H7 (cell line): ENCODE data around the gene GNPAT. TPM values are rescaled to one million over a fixed set of nuclear protein-coding genes. Genes with fewer than 3 reads are reported as not detected.
A peak's percentile ranks its signal among the peaks of the same experiment; 100 is the strongest.

Experiments used
- DNase-seq: peaks from one replicate; pipeline ENCODE4 v3.0.0; 2012
- H3K27me3 ChIP-seq: 2 replicates; pipeline ENCODE4 v1.6.0; 2011; ENCODE audit warnings: mild to moderate bottlenecking, low read length; ENCODE audit not compliant: control insufficient read depth, insufficient read depth
- H3K36me3 ChIP-seq: replicated peaks from 2 replicates; pipeline ENCODE4 v1.5.1; 2011; ENCODE audit warnings: low read length; ENCODE audit not compliant: control insufficient read depth, insufficient read depth
- H3K4me3 ChIP-seq: 2 replicates; pipeline ENCODE4 v1.5.1; 2011; ENCODE audit warnings: low read depth, mild to moderate bottlenecking, control low read depth, low read length, moderate library complexity; ENCODE audit not compliant: insufficient read depth
- total RNA-seq: library from RNA; depleted of rRNA; stranded (reverse); fragments of >200 nt; shearing (Covaris generic); gene quantifications from 2 replicates; pipeline ENCODE4 v1.2.3, GENCODE V29; 2014

GNPAT gene
- total RNA-seq, 1 experiment from 2014 or later, result 96.4 TPM

DNA sequence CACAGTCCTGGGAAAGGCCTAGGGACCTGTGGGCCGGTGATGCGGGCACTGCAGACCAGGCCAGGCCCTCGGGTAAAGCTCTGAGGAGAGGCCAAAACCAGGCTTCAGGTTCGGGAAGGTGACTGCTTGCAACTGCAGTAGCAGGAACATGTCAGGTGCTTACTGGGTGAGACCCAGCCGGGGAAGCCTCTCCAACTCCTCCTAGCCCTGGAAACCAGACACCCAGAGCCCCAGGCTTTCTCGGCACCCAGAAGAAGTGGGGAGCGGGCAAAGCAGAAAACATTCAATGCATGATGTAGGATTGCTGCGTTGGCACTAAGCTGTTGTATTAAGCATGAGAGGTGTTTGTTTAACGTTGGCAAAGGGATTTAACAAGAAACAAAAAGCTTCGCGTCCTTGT is 20.2 kb upstream of the GNPAT start:
- Histone ChIP-seq H3K4me3 (no peak overlapping the region), H3K36me3 (no peaks in the 10 kb centered on the region), H3K27me3 (peaks cover 26% of the 10 kb centered on the region)
- no peak for DNase-seq

DNA sequence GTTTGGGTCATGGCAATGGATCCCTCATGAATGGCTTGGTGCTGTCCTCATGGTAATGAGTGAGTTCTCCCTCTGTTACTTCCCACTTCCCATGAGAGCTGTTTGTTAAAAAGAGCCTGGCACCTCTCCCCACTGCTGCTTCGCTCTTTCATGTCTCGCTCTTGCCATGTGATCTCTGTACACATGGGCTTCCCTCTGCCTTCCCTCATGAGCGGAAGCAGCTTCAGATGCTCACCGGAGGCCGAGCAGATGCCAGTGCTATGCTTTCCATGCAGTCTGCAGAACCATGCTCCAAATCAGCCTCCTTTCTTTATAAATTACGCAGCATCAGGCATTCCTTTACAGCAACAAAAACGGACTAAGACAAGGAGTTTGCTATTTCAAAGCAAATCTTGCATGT is 14.9 kb upstream of the GNPAT start:
- Histone ChIP-seq H3K27me3 (no peaks in the 10 kb centered on the region), H3K4me3 (no peak overlapping the region), H3K36me3 (peaks cover 3% of the 10 kb centered on the region)
- no peak for DNase-seq

DNA sequence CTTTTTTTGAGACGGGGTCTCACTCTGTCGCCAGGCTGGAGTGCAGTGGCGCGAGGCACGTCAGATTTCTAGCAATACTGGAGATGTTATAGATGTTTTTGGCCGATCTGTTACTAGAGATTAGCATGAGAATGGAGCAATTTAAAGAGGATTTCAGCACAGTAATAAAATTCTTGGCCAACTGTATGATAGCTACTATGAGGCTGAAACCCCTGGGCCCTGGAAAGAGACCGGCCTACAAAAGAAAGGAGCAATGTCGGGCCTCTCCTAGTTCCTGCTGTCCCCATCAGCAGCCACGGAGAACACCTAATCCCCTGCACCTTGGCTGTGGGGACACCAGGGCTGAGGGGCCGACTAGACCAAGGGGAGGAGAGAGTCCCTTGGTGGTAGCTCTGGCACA is 9.5 kb upstream of the GNPAT start:
- no peaks in the 10 kb centered on the region; the same call in 1 of the 2 replicates for H3K36me3 ChIP-seq
- H3K4me3 ChIP-seq, result no peak overlapping the region
- H3K27me3 ChIP-seq, result no peaks in the 10 kb centered on the region
- no peak for DNase-seq

DNA sequence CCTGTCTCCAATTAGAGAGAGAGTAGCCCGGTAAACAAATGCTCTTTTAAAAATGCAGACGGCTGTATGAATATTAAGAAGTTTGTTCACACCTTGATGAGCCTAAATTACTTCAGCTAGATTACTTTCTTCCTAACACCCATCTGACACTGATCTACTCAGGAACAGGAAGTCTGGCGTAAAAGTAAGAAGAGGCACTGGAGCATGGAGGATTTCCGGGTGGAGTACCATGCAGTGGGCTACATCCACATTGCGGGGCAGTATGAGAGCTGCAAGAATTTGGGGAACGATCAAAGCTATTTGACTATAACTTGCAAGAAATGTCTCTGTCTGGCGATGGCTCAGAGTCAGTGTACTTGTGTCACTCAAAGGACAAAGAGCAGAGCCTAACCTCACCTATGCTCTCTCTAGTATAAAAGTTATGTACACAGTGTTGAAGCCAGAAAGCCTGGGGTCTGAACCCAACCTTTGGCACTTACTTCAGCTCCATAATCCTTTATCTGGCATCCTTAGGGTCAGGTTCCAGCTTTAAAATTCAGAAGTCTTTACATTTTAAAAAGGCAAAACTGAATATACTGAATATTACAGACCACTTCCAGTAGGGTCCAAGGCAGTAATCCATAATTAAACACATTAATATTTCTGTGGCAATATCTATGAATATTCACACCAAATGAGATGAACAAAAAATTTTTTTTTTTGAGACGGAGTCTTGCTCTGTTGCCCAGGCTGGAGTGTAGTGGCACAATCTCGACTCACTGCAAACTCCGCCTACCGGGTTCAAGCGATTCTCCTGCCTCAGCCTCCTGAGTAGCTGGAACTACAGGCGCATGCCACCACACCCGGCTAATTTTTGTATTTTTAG is 7.9 kb upstream of the GNPAT start:
- Histone ChIP-seq H3K36me3 (no peaks in the 10 kb centered on the region; the same call in none of the 2 replicates), H3K4me3 (no peak overlapping the region), H3K27me3 (no peaks in the 10 kb centered on the region)
- no peak for DNase-seq

DNA sequence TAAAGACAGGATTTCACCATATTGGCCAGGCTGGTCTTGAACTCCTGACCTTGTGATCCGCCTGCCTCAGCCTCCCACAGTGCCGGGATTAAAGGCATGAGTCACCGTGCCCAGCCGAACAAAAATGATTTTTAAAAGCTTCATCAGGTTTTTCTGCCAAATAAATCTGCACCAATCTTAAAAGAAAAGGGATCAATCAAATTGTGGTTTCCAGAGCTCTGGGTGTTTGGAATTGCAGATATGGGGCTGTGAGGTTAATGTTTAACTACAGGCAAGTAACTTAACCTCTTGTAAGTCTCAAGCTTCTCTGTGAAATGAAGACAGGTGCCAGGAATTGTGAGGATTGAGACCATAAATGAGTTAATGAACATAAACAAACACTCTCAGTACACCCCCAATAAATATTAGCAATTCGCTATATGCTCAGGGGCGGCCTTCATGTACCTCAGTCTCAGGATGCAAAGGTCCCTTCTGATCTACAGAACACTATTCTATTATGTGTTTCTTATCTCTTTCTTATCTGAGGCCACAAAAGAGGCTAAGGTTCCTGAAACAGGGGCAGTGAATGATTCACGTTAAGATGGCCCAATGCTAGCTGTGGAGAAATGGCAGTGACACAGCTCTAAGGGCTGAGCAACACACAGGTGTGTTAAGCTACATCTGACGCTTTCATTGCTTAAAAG is 7.1 kb upstream of the GNPAT start:
- no peak overlapping the region for H3K4me3 ChIP-seq
- no peaks in the 10 kb centered on the region; the same call in none of the 2 replicates for H3K36me3 ChIP-seq
- H3K27me3 ChIP-seq, result no peaks in the 10 kb centered on the region
- no peak for DNase-seq

DNA sequence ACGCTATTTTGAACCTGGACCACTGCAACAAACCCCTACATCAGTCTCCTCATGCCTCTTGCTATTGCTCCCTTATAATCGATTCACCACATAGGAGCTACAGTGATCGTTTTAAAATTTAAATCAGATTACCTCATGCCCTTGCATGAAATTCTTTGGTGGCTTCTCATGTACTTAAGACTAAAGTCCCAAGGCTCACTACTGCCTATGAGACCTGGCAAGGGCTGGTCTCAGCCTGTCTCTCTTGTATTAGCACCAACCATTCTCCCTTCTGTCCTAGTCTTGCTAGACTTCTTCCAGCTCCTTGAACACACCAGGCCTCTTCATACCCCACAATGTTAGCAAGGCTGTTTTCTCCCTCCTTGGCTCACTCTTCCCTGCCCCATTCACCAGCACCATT is 6.5 kb upstream of the GNPAT start:
- no peaks in the 10 kb centered on the region; the same call in none of the 2 replicates for H3K36me3 ChIP-seq
- H3K4me3 ChIP-seq, result no peak overlapping the region
- no peaks in the 10 kb centered on the region for H3K27me3 ChIP-seq
- no peak for DNase-seq

DNA sequence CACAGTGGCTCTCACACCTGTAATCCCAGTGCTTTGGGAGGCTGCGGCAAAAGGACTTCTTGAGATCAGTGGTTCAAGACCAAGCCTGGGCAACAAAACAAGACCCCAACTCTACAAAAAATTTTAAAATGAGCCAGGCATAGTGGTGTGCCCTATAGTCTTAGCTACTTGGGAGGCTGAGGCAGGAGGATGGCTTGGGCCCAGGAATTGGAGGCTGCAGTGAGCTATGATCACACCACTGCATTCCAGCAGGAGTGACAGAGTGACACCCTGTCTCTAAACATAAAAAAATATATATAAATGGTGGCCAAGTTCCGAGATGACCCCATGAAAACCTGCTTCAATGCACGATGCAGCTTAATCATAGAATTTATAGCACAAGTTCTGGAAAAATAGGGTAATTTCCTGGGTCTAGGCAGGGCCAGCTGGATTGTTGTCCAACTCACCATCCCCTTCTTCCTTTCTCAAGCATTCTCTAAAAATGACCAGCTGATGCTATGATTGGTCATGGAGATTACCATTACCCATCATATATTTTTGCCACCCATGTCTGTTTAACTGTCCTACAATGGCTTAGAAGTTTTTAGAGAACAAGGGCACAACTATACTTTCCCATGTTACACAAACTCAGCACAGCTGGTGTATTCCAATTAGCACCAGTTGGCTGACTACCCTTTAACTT is 5.3 kb upstream of the GNPAT start:
- Histone ChIP-seq H3K4me3 (no peak overlapping the region), H3K27me3 (no peaks in the 10 kb centered on the region), H3K36me3 (no peaks in the 10 kb centered on the region; the same call in none of the 2 replicates)
- DNase-seq, result no peak

DNA sequence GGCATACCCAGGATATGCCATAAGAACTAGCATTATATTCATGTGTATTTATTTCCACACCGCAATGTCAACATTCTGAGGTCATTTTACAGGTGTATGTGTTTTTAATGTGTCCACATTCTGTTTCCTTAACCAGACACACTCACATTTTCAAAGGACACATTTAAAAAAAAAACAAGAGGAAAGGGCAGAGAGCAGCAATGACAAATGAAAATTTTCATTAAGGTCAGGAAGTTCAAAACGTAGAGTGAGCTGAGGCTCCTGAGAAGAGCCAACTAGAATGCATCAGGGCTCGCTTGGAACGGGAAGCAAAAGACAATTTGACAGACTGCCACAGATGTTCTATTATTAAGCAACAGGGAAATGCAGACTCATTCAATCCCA is 4.8 kb upstream of the GNPAT start:
- H3K36me3 ChIP-seq, result no peaks in the 10 kb centered on the region; the same call in 1 of the 2 replicates
- no peaks in the 10 kb centered on the region for H3K27me3 ChIP-seq
- H3K4me3 ChIP-seq, result no peak overlapping the region
- no peak for DNase-seq

DNA sequence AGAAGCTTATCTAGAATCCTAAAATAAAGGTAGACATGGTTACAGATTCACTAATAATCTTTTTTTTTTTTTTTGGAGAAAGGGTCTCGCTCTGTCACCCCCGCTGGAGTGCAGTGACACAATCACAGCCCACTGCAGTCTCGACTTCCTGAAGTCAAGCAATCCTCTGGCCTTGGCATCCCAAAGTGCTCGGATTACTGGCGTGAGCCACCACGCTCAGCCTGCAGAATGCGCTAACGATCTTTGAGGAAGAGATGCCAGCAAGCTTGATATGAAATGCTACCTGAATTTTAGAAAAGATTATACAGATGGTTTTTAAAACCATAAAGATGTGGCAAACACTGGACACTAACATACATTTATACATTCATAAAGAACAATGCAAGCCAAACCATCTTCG is 4.1 kb upstream of the GNPAT start:
- Histone ChIP-seq H3K27me3 (no peaks in the 10 kb centered on the region), H3K4me3 (no peak overlapping the region), H3K36me3 (no peaks in the 10 kb centered on the region; the same call in 1 of the 2 replicates)

DNA sequence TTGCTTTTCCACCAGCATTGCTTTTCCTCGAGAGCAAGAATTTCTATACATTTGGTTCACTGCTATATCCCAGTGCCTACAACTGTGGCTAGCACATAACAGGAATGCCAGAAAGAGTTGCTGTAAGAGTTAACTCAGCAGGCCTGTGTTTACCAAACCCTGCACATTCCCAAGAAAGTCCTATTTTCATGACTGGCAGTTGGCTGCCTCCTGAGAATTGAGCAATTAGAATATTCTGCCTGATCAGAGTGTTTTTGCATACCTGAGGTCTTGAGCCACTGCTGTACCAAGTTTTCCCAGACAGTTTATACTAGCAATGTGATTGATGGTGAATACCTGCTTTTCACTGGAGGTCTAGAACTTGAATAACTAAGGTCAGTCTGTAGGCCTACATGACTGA is 2.7 kb upstream of the GNPAT start:
- H3K36me3 ChIP-seq, result no peaks in the 10 kb centered on the region; the same call in 1 of the 2 replicates
- no peak overlapping the region for H3K4me3 ChIP-seq
- no peaks in the 10 kb centered on the region for H3K27me3 ChIP-seq
- no peak for DNase-seq

More for the DNA sequence above, 4.1 kb upstream of the GNPAT start:
- no peak for DNase-seq

DNA sequence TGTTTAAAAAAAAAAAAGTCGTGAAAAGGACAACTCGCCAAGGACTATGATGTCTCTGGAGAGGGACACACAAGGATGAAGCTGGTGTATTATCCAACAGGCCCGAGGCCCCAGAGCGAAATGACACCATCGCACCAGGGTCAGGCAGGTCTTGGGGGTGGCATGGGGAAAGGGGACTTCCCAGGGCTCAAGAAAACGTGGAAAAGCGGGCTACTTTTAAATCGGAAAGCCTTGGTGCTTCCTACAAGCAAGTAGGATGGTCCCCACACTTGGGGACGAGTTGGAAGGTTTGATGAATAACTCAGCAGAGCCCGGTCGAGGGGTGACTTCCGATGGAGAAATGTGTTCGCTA is 505 bp upstream of the GNPAT start:
- Histone ChIP-seq H3K36me3 (no peaks in the 10 kb centered on the region; the same call in 1 of the 2 replicates), H3K4me3 (peak overlapping the region; percentile 71), H3K27me3 (no peaks in the 10 kb centered on the region)
- DNase-seq, result peak; percentile 39

DNA sequence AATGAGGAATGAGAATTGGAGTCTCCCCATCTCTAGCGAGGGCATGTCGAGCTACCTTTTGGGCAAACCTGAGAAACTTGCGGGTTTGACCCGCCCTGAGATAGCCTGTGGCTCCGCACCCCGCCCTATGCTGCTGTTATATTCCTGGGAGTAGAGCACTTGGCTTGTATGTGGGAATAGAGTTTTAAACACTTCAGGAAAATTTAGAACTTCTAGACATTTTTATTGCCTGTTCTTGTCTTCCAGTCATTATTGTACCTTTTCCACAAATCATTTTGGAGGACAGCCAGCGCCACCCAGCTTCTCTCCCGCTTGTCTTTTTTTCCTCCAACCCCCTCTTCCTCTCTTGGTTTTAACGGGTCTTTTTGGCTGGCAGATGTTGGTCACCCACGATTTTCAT is 738 bp downstream of the GNPAT start:
- DNase-seq, result peak; percentile 60
- no peaks in the 10 kb centered on the region; the same call in 1 of the 2 replicates for H3K36me3 ChIP-seq
- H3K27me3 ChIP-seq, result no peaks in the 10 kb centered on the region

DNA sequence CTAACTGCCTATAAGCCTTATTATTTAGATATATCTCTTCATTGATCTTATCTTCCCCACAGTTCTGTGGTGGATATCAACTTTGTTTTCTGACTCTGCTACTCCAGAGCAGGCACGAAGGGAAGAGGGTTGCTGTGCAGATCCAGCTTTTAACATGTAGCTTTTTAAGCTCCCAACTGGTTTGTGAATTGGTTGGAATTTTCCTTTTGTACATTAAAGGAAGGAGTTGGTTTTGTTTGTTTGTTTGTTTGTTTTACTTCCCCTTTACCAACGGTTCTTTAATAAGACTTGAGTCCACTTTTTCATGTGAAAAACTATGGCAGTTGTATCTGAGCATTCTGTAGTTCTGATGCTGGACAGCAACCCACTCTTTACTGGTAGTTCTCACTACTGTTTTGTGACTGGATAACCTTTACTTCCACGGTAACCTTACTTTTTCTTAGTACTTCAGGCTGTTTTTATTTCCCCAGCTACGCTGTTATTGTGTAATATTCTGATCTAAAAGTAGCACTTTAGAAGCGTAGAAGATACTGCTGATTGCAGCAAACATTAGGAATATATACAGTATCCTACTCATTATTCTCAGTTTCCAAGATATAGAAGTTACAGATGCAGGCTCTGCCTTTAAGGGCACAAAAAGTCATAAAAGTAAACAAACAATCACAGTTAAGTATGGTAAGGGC is 1.6 kb downstream of the GNPAT start:
- no peak for DNase-seq
- Histone ChIP-seq H3K4me3 (no peak overlapping the region), H3K27me3 (no peaks in the 10 kb centered on the region)

More for the DNA sequence above, 738 bp downstream of the GNPAT start:
- H3K4me3 ChIP-seq, result peak overlapping the region; percentile 71

DNA sequence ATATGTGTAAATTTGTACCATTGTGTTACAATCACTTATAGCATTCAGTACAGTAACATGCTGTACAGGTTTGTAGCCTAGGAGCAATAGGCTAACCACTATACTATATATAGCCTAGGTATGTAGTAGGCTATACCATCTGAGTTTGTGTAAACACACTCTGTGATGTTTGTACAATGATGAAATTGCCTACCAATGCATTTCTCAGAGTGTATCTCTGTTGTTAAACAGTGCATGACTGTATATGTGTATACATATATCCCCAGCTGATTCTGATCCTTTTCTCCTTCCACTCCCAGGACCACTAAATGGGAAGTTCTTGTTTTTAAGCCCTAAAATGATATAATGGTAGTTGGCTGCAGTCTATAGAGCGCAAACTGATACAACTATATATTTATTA is 7.8 kb downstream of the GNPAT start:
- Histone ChIP-seq H3K4me3 (no peak overlapping the region), H3K36me3 (no peaks in the 10 kb centered on the region), H3K27me3 (no peaks in the 10 kb centered on the region)
- DNase-seq, result no peak

More for the DNA sequence above, 1.6 kb downstream of the GNPAT start:
- no peaks in the 10 kb centered on the region for H3K36me3 ChIP-seq
